ENCODE results near the gene LRRN4CL. TPM values are rescaled to one million over a fixed set of nuclear protein-coding genes. Genes with fewer than 3 reads are reported as not detected.

LRRN4CL gene
- total RNA-seq: 5.3 and 18.2 TPM in 2 replicates

GRCh38 chr11:62689421-62690183 is at the start of gene LRRN4CL:
Gene LRRN4CL, minus strand, starts transcription at chr11:62689530. Its CDS starts 1,022 bp downstream, at chr11:62688508.

GRCh38 chr11:62728171-62728988 is 39.0 kb upstream of the LRRN4CL start, which contains the start of gene TTC9C:
Gene TTC9C, plus strand, starts transcription at chr11:62728486. Its CDS starts 363 bp downstream, at chr11:62728849.

GRCh38 chr11:62727165-62727871 is 38.0 kb upstream of the LRRN4CL start, which contains the start of gene HNRNPUL2:
Gene HNRNPUL2, minus strand, starts transcription at chr11:62727457. Its CDS starts 301 bp downstream, at chr11:62727156.

GRCh38 chr11:62707277-62707861 is 18.0 kb upstream of the LRRN4CL start, which contains the start of the genes BSCL2 and GNG3:
Gene BSCL2, minus strand, starts transcription at chr11:62707424. Its CDS starts 229 bp downstream, at chr11:62707195.
Gene GNG3, plus strand, starts transcription at chr11:62707676. Its CDS starts 620 bp downstream, at chr11:62708296.

GRCh38 chr11:62678770-62679696 is 10.3 kb downstream of the LRRN4CL start, which contains the start of gene UBXN1:
Gene UBXN1, minus strand, starts transcription at chr11:62679073. Its CDS starts 150 bp downstream, at chr11:62678923.

GRCh38 chr11:62671608-62672389 is 17.5 kb downstream of the LRRN4CL start, which contains the start of the genes LBHD1 and UQCC3:
Gene LBHD1, minus strand, starts transcription at chr11:62672267. Its CDS starts 2,236 bp downstream, at chr11:62670031.
Gene UQCC3, plus strand, starts transcription at chr11:62671673. Its CDS starts 73 bp downstream, at chr11:62671746.

GRCh38 chr11:62665075-62665598 is 24.2 kb downstream of the LRRN4CL start, which contains the start of the genes C11orf98 and CSKMT:
Gene C11orf98, minus strand, starts transcription at chr11:62665210. Its CDS starts 41 bp downstream, at chr11:62665169.
Gene CSKMT, plus strand, starts transcription at chr11:62665312. Its CDS starts 568 bp downstream, at chr11:62665880.

GRCh38 chr11:62645946-62646824 is 43.1 kb downstream of the LRRN4CL start, which contains the start of gene GANAB:
Gene GANAB, minus strand, starts transcription at chr11:62646613. Its CDS starts 14 bp downstream, at chr11:62646599.

Other genes with a start within 250 kb of the LRRN4CL start
- 358 and 476 TPM in 2 replicates for gene AHNAK, start 142.7 kb downstream of the LRRN4CL start, total RNA-seq
- gene EEF1G, start 115.6 kb downstream of the LRRN4CL start, total RNA-seq: 2,284 and 3,184 TPM in 2 replicates
- 5.0 and 7.9 TPM in 2 replicates for gene TUT1, start 98.0 kb downstream of the LRRN4CL start, total RNA-seq
- gene MTA2, start 87.7 kb downstream of the LRRN4CL start, total RNA-seq: 59.9 and 63.9 TPM in 2 replicates
- gene EML3, start 76.8 kb downstream of the LRRN4CL start, total RNA-seq: 36.8 and 40.0 TPM in 2 replicates
- 21.1 and 28.0 TPM in 2 replicates for gene ROM1, start 76.3 kb downstream of the LRRN4CL start, total RNA-seq
- 35.5 and 50.5 TPM in 2 replicates for gene B3GAT3, start 67.5 kb downstream of the LRRN4CL start, total RNA-seq
- gene GANAB, start 42.9 kb downstream of the LRRN4CL start, total RNA-seq: 226 and 265 TPM in 2 replicates
- gene INTS5, start 36.2 kb downstream of the LRRN4CL start, total RNA-seq: 19.7 and 23.8 TPM in 2 replicates
- 24.9 and 34.9 TPM in 2 replicates for gene C11orf98, start 24.3 kb downstream of the LRRN4CL start, total RNA-seq
- gene CSKMT, start 24.2 kb downstream of the LRRN4CL start, total RNA-seq: 4.9 and 11.0 TPM in 2 replicates
- gene UQCC3, start 17.9 kb downstream of the LRRN4CL start, total RNA-seq: 10.3 and 11.5 TPM in 2 replicates
- 2.6 and 4.5 TPM in 2 replicates for gene LBHD1, start 17.3 kb downstream of the LRRN4CL start, total RNA-seq
- gene UBXN1, start 10.5 kb downstream of the LRRN4CL start, total RNA-seq: 103 and 276 TPM in 2 replicates
- 35.5 and 69.3 TPM in 2 replicates for gene BSCL2, start 17.9 kb upstream of the LRRN4CL start, total RNA-seq
- gene GNG3, start 18.1 kb upstream of the LRRN4CL start, total RNA-seq: not detected in 2 replicates
- gene HNRNPUL2, start 37.9 kb upstream of the LRRN4CL start, total RNA-seq: 7.5 and 10.1 TPM in 2 replicates
- 33.3 and 34.9 TPM in 2 replicates for gene TTC9C, start 39.0 kb upstream of the LRRN4CL start, total RNA-seq
- gene ZBTB3, start 64.6 kb upstream of the LRRN4CL start, total RNA-seq: 6.1 and 8.3 TPM in 2 replicates
- gene POLR2G, start 72.0 kb upstream of the LRRN4CL start, total RNA-seq: 77.4 and 86.6 TPM in 2 replicates
- 13.7 and 17.6 TPM in 2 replicates for gene TAF6L, start 81.9 kb upstream of the LRRN4CL start, total RNA-seq
- gene TMEM179B, start 97.9 kb upstream of the LRRN4CL start, total RNA-seq: 75.6 and 85.9 TPM in 2 replicates
- 31.0 and 34.3 TPM in 2 replicates for gene TMEM223, start 102.5 kb upstream of the LRRN4CL start, total RNA-seq
- gene NXF1, start 115.9 kb upstream of the LRRN4CL start, total RNA-seq: 26.2 and 38.2 TPM in 2 replicates
- 30.7 and 35.2 TPM in 2 replicates for gene STX5, start 142.5 kb upstream of the LRRN4CL start, total RNA-seq
- not detected in 2 replicates for gene TEX54, start 143.3 kb upstream of the LRRN4CL start, total RNA-seq
- gene WDR74, start 150.1 kb upstream of the LRRN4CL start, total RNA-seq: 40.7 and 56.0 TPM in 2 replicates
- 211 and 250 TPM in 2 replicates for gene SLC3A2, start 191.4 kb upstream of the LRRN4CL start, total RNA-seq
- gene CHRM1, start 231.8 kb upstream of the LRRN4CL start, total RNA-seq: not detected in 2 replicates